GM19025 (cell line): ENCODE measurements around the gene FAAP24.
"Not testable (repeated sequence)": the region's sequence is repeated elsewhere in the genome, so short reads cannot be mapped to it uniquely, and the experiment has no call there.

Experiments
- ATAC-seq: cut with Tn5 transposase; IDR thresholded peaks from one replicate; pipeline ENCODE4 v1.9.1; 2021; ENCODE audit warnings: mild to moderate bottlenecking, low read depth, moderate library complexity; ENCODE audit not compliant: unreplicated experiment

Gene FAAP24

DNA sequence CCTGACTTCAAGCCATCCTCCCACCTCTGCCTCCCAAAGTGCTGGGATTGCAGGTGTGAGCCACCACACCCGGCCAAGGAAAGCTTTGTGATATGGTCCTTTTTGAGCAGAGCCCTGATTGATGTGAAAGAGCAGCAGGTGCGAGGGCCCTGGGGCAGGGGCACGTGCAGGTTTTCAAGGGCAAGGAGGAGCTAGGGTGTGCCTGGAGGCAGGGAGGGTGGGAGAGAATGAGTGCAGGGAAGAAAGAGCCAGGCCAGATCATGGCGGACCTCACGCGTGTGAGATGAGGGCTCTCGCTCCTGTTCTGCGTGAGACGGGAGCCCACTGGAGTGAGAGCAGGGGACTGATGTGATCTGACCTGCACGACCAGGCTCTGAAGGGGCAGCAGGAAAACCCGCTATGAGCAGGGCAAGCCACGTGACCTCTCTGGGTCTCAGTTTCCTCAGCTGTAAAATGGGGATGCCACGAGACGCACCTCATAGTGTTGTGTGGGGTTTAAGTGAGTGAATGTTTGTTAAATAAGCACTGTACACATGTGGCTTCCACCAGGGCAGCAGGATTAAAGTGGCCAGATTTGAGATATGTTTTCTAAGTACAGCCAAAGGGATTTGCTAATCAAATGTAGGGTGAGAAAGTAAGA is 25.8 kb downstream of the FAAP24 start:
- ATAC-seq: no peak

DNA sequence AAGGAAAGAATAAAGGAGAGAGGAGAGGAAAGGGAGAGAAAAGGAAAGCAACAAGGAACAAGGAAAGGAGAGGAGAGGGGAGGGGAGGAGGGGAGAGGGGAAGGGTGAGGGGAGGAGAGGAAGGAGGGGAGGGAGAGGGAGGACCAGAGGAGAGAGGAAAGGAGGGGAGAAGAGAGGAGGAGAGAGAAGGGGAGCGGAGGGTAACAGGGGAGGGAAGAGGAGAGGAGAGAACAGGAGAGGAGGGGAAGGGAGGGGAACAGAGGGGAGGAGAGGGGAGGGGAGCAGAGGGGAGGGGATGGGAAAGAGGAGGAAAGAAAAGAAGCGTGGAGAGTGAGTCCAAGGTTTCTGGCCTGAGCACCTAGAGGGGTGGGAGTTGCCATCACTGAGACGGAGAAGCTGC is 26.7 kb downstream of the FAAP24 start:
- ATAC-seq: no peak

DNA sequence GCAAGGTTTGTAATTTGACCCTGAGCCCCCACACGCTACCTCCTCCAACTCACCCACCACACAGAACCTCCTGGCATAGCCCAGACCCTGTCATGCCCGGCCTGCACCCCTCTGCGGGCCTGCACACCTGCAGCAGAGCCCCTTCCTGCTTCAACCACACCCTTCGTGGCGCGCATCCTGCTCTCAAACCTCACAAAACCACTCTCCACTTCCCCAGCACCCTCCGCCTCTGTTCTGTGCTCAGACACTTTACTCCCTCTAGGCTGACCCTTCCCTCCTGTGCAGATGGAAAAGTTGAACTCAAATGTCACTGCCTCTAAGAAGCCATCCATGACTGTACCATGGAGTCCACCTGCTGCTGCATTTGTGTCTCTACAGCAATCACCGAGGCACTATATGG is 28.5 kb downstream of the FAAP24 start:
- no peak for ATAC-seq

DNA sequence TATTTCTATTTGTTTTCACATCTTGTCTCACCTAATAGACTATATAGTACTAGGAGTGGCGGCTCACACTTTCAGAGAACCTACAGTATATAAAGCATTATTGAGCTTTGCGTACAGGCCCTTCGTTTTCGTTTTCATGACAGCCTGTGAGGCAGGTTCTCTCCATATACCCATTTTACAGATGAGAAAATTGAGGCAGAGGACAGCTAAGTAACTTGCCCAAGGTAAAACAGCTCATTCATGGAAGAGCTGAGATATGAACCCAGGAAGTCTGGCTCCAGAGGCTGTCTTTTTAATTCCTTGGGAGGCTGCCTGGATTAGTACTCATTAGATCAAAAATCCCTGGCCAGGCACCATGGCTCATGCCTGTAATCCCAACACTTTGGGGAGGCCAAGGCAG is 28.9 kb downstream of the FAAP24 start:
- ATAC-seq: no peak

DNA sequence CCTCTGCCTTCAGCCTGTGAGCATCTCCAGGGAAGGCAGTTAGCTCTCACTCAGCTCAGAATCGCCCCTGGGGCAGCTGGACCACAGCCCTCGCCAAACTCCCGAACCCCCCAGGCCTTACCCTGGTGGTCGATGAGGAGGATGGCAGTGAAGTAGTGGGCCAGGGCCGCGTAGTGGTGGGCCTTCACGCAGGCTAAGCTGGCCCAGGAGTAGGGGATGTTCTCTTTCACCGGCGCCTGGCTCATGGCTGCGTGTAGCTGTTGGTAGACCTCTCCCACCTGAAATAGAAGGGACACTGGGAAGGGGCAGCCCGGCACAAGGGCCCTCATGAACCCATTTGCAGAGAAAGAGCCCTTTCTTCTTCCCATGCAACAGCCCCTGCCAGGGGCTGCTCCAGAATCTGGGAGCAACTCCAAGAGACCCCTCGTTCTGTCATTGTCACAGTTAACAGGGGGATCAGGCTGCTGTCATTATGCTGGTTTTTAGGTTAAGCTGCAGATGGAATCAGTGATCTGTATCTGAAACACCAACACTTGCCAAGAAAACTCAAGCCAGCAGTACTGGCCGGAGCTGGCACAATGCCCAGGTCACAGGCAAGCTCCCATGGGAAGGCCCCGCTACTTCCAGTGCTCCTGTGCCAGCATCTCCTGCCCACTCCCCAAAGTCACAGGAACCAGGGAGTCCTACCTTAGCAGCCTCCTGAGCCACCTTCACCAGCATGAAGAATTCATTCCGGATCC is 30.3 kb downstream of the FAAP24 start:
- not testable (repeated sequence) for ATAC-seq

DNA sequence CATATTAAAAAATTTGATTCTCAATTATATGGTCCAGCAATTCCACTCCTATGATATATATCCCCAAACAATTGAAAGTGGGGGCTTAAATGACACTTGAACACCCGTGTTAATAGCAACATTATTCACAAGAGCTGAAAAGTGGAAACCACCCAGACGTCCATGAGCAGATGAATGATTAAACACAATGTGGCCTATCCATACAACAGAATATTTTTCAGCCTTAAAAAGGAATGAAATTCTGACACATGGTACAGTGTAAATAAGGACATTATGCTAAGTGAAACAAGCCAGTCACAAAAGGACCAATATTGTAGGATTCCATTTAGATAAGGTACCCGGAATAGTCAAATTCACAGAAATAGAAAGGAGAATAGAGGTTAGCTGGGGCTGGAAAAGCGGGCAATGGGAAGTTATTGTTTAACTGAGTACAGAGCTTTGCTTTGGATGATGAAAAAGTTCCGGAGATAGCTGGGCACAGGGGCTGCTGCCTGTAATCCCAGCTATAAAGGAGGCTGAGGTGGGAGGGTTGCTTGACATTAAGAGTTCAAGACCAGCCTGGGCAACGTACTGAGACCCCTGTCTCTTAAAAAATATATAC is 31.5 kb downstream of the FAAP24 start:
- not testable (repeated sequence) for ATAC-seq

DNA sequence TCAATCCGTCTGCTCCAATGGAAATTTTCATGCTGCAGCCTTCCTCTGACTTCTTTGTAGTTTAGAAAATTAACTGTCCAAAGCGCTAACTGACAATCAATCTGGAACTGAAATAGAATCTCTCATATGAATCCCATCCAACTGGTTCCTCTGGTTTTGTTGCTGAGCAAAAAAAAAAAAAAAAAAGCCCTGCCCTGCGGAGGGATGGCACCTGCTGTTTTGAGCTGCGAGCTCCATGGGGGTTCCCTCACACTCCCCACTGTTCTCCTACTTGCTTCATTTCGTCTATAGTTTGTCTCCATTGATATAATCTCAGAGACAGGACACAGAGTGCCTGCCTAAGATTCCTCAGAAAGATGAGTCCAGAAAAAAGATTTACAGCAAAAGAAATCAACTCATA is 33.4 kb downstream of the FAAP24 start:
- ATAC-seq: no peak

DNA sequence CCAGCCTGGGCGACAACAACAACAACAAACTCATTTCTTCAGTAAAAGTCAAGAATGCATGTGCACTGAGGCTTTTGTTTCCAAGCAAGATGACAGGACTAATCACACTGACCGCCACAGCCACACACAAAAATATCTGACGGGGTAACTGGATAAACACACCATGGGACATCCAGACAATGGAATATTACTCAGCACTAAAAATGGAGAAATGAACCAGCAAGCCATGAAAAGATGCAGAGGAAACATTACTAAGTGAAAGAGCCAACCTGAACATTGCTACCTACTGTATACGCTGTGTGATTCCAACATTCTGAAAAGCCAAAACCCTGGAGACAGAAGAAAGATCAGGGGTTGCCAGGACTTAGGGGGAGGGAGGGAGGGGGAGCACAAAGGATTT is 36.7 kb downstream of the FAAP24 start:
- ATAC-seq: no peak

DNA sequence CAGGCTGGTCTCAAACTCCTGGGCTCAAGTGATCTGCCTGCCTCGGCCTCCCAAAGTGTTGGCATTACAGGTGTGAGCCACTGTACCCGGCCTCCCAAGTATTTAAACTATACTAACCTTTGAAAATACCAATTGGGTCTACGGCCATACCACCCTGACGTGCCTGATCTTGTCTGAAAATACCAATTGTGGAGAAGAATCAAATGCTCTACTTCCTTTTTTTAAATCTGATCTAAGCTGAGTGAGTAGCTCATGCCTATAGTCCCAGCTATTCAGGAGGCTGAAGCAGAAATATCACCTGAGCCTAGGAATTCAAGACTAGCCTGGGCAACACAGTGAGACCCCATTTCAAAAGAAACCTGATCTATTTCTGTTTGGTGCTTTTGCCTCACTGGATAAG is 38.8 kb downstream of the FAAP24 start:
- ATAC-seq: not testable (repeated sequence)

DNA sequence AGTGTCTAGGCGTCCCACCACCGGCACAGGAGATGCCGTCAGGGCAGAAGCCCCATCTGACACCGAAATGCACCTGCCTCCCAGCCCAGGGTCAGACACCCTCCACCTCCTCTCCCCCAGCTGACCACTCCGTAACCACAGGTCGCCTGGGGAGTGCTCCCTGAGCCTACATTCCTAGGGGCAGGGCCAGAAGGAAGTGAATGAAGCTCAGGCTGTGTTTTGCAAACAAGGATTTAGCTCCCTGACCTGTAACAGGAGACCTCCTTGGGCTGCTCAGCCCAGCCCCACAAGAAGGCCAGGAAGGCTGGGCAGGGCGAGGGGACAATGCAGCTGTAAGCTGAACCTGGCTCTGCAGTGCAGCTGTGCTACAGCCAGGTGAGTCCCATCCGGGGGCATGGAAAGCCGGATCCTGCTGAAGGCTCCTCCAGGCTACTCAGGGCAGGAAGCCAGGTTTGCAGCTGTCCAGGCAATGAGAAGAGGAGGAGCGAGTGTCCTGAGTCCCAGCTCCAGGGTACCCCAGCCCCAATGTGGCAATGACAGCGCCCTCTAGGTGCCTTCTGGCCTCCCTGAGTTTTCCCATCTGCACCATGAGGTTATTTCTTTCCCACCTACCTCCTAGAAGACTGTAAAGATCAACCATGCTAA is 50.6 kb downstream of the FAAP24 start:
- no peak for ATAC-seq

DNA sequence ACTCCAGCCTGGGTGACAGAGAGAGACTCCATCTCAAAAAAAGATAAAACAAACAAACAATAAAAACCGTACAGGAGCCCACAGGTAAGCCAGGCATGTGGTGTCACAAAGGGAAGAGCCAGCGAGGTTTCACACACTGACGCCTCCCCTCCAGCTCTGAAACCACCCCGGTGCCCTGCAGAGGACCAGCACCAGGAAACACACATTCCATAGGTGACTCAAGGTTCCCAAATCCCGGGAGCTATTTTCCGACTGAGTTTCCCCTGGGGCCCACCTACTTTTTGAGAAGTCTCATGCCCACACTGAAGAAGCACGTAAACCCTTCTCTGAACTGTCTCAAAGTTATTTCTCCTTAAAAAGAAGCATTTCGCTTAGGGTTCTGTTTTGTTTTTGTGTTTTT is 52.4 kb downstream of the FAAP24 start:
- ATAC-seq: no peak

DNA sequence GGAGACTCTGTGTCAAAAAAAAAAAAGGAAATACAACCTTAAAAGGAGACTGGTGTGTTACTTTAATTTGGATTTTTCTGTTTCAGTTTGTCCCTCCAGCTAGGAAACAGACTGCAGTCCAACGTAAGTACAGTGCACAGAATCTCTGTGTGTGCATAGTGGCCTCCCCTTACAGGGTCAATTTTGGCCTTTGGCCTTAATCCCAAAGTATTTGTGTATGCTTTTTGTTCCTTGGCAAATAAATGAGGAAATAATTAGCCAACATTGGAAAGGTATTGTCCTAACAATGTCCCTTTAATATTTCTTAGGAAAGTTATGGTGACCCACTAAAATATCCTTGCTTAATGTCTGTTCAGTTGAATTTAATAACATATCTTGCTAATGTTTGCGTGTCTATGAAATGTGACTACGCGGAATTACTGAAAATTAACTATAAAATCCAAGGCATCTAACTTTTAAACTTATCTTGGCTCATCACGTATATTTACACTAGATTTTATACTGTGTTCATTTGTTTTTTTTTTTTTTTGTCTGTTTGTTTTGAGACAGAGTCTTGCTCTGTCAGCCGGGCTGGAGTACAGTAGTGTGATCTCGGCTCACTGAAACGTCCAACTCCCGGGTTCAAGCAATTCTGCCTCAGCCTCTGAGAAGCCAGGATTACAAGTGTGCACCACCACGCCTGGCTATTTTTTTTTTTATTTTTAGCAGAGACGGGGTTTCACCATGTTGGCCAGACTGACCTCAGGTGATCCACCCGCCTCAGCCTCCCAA is 53.6 kb downstream of the FAAP24 start:
- ATAC-seq: not testable (repeated sequence)

DNA sequence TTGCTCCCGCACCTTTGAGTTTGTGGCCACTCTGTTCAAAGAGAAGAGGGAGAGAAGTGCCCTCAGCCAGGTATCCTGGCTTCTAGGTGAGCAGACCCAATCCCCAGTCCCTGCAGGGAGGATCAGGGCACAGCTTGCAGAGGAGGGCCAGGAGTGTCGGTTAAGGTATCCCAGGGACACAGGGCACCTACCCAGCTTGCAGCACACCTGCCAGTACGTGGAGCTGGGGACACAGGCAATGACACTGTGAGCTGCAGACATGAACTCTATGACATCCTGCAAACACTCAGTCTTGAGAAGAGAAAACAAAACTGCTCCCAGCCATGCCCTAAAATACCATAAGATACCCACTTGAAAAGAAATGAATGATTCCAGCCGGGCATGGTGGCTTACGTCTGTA is 54.6 kb downstream of the FAAP24 start:
- ATAC-seq: not testable (repeated sequence)
